GM12878 (cell line): ENCODE results near the gene CDYL. TPM values are rescaled to one million over a fixed set of nuclear protein-coding genes. Genes with fewer than 3 reads are reported as not detected.

Experiments
- ASH2L ChIP-seq: fragments of 300-600, 200-600 bp; sonication (generic); IDR thresholded peaks from 2 replicates; pipeline ENCODE4 v1.6.1; 2017; ENCODE audit warnings: low read depth, mild to moderate bottlenecking, borderline replicate concordance
- ATF3 ChIP-seq: IDR thresholded peaks from 2 replicates; pipeline ENCODE4 v1.6.1; 2011; ENCODE audit warnings: low read depth, mild to moderate bottlenecking, low read length, moderate library complexity, borderline replicate concordance; ENCODE audit errors: extremely low read depth
- BMI1 ChIP-seq: fragments of 450-650 bp; IDR thresholded peaks from 2 replicates; pipeline ENCODE4 v1.6.1; 2016; ENCODE audit warnings: mild to moderate bottlenecking, moderate library complexity, borderline replicate concordance
- EZH2 ChIP-seq: IDR thresholded peaks from 2 replicates; pipeline ENCODE4 v1.6.1; 2012; ENCODE audit warnings: low read depth, mild to moderate bottlenecking, control low read depth, inconsistent platforms, low read length, borderline replicate concordance; ENCODE audit not compliant: control insufficient read depth
- GATAD2B ChIP-seq: fragments of 450-650 bp; conservative IDR thresholded peaks from 2 replicates; pipeline ENCODE4 v1.6.1; 2017; ENCODE audit warnings: low read depth, mild to moderate bottlenecking, moderate library complexity
- HDGF ChIP-seq: fragments of 450-650 bp; IDR thresholded peaks from 2 replicates; pipeline ENCODE4 v1.6.1; 2016; ENCODE audit warnings: antibody characterized with exemption
- IRF4 ChIP-seq: IDR thresholded peaks from 2 replicates; pipeline ENCODE4 v1.6.1; 2011; ENCODE audit warnings: low read depth, low read length
- IRF5 ChIP-seq: fragments of 450-650 bp; IDR thresholded peaks from 2 replicates; pipeline ENCODE4 v1.6.1; 2017; ENCODE audit warnings: borderline replicate concordance
- JUNB ChIP-seq: IDR thresholded peaks from 2 replicates; pipeline ENCODE4 v1.6.1; 2016; ENCODE audit warnings: antibody characterized with exemption, mild to moderate bottlenecking
- KLF5 ChIP-seq: fragments of 450-650 bp; IDR thresholded peaks from 2 replicates; pipeline ENCODE4 v1.6.1; 2014; ENCODE audit warnings: mild to moderate bottlenecking; ENCODE audit not compliant: partially characterized antibody
- NR2F1 ChIP-seq: fragments of 450-650 bp; conservative IDR thresholded peaks from 2 replicates; pipeline ENCODE4 v1.6.1; 2017; ENCODE audit warnings: mild to moderate bottlenecking
- PAX5 ChIP-seq: IDR thresholded peaks from 2 replicates; pipeline ENCODE4 v1.6.1; 2011; ENCODE audit warnings: low read depth, low read length, borderline replicate concordance
- RCOR1 ChIP-seq: conservative IDR thresholded peaks from 2 replicates; pipeline ENCODE4 v1.6.1; 2012; ENCODE audit warnings: low read depth, low read length, improper control_type of control experiment
- SIX5 ChIP-seq: IDR thresholded peaks from 2 replicates; pipeline ENCODE4 v1.6.1; 2011; ENCODE audit warnings: mild to moderate bottlenecking, low read depth, low read length, moderate library complexity; ENCODE audit not compliant: severe bottlenecking
- SP1 ChIP-seq: IDR thresholded peaks from one replicate; pipeline ENCODE4 v1.6.1; 2011; ENCODE audit warnings: low read depth, low read length
- STAT3 ChIP-seq: IDR thresholded peaks from 2 replicates; pipeline ENCODE4 v1.6.1; 2011; ENCODE audit warnings: low read depth, low read length, improper control_type of control experiment
- TAF1 ChIP-seq: IDR thresholded peaks from 2 replicates; pipeline ENCODE4 v1.6.1; 2011; ENCODE audit warnings: mild to moderate bottlenecking, low read depth, low read length, borderline replicate concordance
- ZNF592 ChIP-seq: fragments of 450-650 bp; IDR thresholded peaks from 2 replicates; pipeline ENCODE4 v1.6.1; 2017; ENCODE audit warnings: mild to moderate bottlenecking, moderate library complexity
- ZNF622 ChIP-seq: fragments of 450-650 bp; IDR thresholded peaks from 2 replicates; pipeline ENCODE4 v1.6.1; 2017; ENCODE audit warnings: mild to moderate bottlenecking, inconsistent platforms
- ZNF687 ChIP-seq: fragments of 450-650 bp; IDR thresholded peaks from 2 replicates; pipeline ENCODE4 v1.6.1; 2017; ENCODE audit warnings: mild to moderate bottlenecking, moderate library complexity
- polyA plus RNA-seq, 11 experiments: library from polyadenylated mRNA; depleted of rRNA in 4 of 11; unstranded in 6 of 11; stranded (reverse) in 5 of 11; fragments of >200 nt; fragmentation: Nextera tagmentation in 4 of 11; fragmentation: Illumina TruSeq in 1 of 11; extraction: Ambion mirVana in 4 of 11; extraction: Trizol in 1 of 11; gene quantifications; 1 replicate in 1 of 11; 2 replicates in 10 of 11; pipeline versions ENCODE4 v1.2.1 to v1.2.3, GENCODE V29; 2011 to 2016; ENCODE audit warnings: inconsistent platforms in 2 of 11, missing spikeins in 2 of 11, low read depth in 1 of 11
- total RNA-seq, 4 experiments: library from RNA; depleted of rRNA in 3 of 4; stranded (reverse); fragments of >200 nt in 3 of 4; fragmentation: Illumina TruSeq in 1 of 4; extraction: Trizol in 1 of 4; gene quantifications; 2 replicates each; pipeline versions ENCODE4 v1.2.1 to v1.2.3, GENCODE V29; 2013 to 2021
- TF ChIP-seq, protein P1 (sequence below): IDR thresholded peaks from 2 replicates; pipeline ENCODE4 v1.6.1; 2012; ENCODE audit warnings: low read length, inconsistent platforms

Gene CDYL
- total and polyA plus RNA-seq, 10 of the 15 experiments (the other 5 are each of a cell fraction or from before 2014, with no cell fraction given) = 9.3 to 61.2 (median 28.5) TPM

- no peak; the same call in 1 of the 2 replicates for TF ChIP-seq ZNF687
- TF ChIP-seq NR2F1 = no peak
- no peak for TF ChIP-seq RCOR1
- TF ChIP-seq TAF1 = no peak
- TF ChIP-seq KLF5 = no peak
- TF ChIP-seq STAT3 = peak; percentile 91
- no peak for TF ChIP-seq SIX5
- no peak for TF ChIP-seq ZNF622
- no peak for TF ChIP-seq IRF5
- no peak for TF ChIP-seq JUNB
- no peak for TF ChIP-seq EZH2
- TF ChIP-seq IRF4 = no peak
- TF ChIP-seq BMI1 = no peak
- no peak for TF ChIP-seq PAX5
- no peak for TF ChIP-seq SP1
- no peak for TF ChIP-seq HDGF
- TF ChIP-seq ZNF592 = no peak
- TF ChIP-seq ATF3 = no peak
- no peak for TF ChIP-seq GATAD2B
- no peak for TF ChIP-seq ASH2L
- TF ChIP-seq, protein P1, sequence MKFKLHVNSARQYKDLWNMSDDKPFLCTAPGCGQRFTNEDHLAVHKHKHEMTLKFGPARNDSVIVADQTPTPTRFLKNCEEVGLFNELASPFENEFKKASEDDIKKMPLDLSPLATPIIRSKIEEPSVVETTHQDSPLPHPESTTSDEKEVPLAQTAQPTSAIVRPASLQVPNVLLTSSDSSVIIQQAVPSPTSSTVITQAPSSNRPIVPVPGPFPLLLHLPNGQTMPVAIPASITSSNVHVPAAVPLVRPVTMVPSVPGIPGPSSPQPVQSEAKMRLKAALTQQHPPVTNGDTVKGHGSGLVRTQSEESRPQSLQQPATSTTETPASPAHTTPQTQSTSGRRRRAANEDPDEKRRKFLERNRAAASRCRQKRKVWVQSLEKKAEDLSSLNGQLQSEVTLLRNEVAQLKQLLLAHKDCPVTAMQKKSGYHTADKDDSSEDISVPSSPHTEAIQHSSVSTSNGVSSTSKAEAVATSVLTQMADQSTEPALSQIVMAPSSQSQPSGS = no peak
Measured at GRCh38 chr6:4777394-4777935, 1.3 kb downstream of the CDYL start (continued).
